IMR-90 (cell line): ENCODE data around the gene PPM1H. TPM values are rescaled to one million over a fixed set of nuclear protein-coding genes. Genes with fewer than 3 reads are reported as not detected.

Experiments
- ATAC-seq: fragments of 200-7000 bp; cut with Tn5 transposase; 2 replicates; pipeline ENCODE4 v1.9.1; 2020; ENCODE audit warnings: low read depth, mild to moderate bottlenecking, moderate library complexity
- BruUV-seq: library from RNA; stranded (reverse); fragments of 400-500 nt; replicated peaks from 2 replicates; lab custom pipeline; 2021; lab: Mats Ljungman, UMichigan
- CTCF ChIA-PET: fragments of 300-600 bp; formaldehyde crosslinking; extraction: SDS; loops from one replicate; lab custom pipeline; 2021; ENCODE audit warnings: antibody characterized with exemption; lab: Yijun Ruan, JAX
- POLR2A ChIA-PET: fragments of 300-600 bp; sonication (Branson Sonifier 250); formaldehyde crosslinking; loops from one replicate; lab custom pipeline; 2022; ENCODE audit warnings: antibody characterized with exemption; ENCODE audit not compliant: unreplicated experiment; lab: Charles Lee
- DNase-seq: peaks from one replicate; pipeline ENCODE4 v3.0.0; 2013
- H2AFZ ChIP-seq: replicated peaks from 2 replicates; pipeline ENCODE3; 2013; ENCODE audit warnings: low read length, mild to moderate bottlenecking; ENCODE audit not compliant: poor library complexity
- H2AK5ac ChIP-seq: 2 replicates; pipeline ENCODE4 v1.6.1; 2013; ENCODE audit warnings: low read depth, low read length, inconsistent platforms
- H2AK9ac ChIP-seq: replicated peaks from 2 replicates; pipeline ENCODE3; 2013; ENCODE audit warnings: mild to moderate bottlenecking, low read depth, low read length, moderate library complexity; ENCODE audit not compliant: poor library complexity
- H2BK120ac ChIP-seq: 2 replicates; pipeline ENCODE4 v1.6.1; 2013; ENCODE audit warnings: low read depth, low read length, inconsistent platforms
- H2BK15ac ChIP-seq: 3 replicates; pipeline ENCODE4 v1.6.1; 2013; ENCODE audit warnings: low read depth, low read length, inconsistent platforms
- H2BK20ac ChIP-seq: 2 replicates; pipeline ENCODE4 v1.6.1; 2013; ENCODE audit warnings: low read depth, mild to moderate bottlenecking, inconsistent platforms, low read length, moderate library complexity
- H2BK5ac ChIP-seq: 2 replicates; pipeline ENCODE4 v1.6.1; 2013; ENCODE audit warnings: mild to moderate bottlenecking, low read depth, low read length, inconsistent platforms; ENCODE audit not compliant: poor library complexity, severe bottlenecking
- H3K14ac ChIP-seq: replicated peaks from 2 replicates; pipeline ENCODE4 v1.6.1; 2013; ENCODE audit warnings: low read depth, low read length, inconsistent platforms
- H3K18ac ChIP-seq: 2 replicates; pipeline ENCODE4 v1.6.1; 2013; ENCODE audit warnings: low read depth, low read length, control low read depth
- H3K23ac ChIP-seq: 2 replicates; pipeline ENCODE4 v1.6.1; 2013; ENCODE audit warnings: low read depth, low read length, inconsistent platforms
- H3K27ac ChIP-seq: 2 replicates; pipeline ENCODE4 v1.5.1; 2013; ENCODE audit warnings: mild to moderate bottlenecking, control low read depth, low read length; ENCODE audit not compliant: insufficient read depth
- H3K27me3 ChIP-seq: 2 replicates; pipeline ENCODE4 v1.6.1; 2013; ENCODE audit warnings: low read length; ENCODE audit not compliant: control insufficient read depth, insufficient read depth
- H3K36me3 ChIP-seq: 2 replicates; pipeline ENCODE4 v1.6.1; 2013; ENCODE audit warnings: low read length, mixed read lengths; ENCODE audit not compliant: control insufficient read depth, insufficient read depth
- H3K4ac ChIP-seq: 2 replicates; pipeline ENCODE4 v1.6.1; 2013; ENCODE audit warnings: low read depth, low read length, inconsistent platforms
- H3K4me1 ChIP-seq: 2 replicates; pipeline ENCODE4 v1.6.1; 2013; ENCODE audit warnings: low read length, mixed read lengths; ENCODE audit not compliant: control insufficient read depth, insufficient read depth
- H3K4me2 ChIP-seq: 2 replicates; pipeline ENCODE4 v1.6.1; 2013; ENCODE audit warnings: low read depth, mild to moderate bottlenecking, control low read depth, low read length, moderate library complexity
- H3K4me3 ChIP-seq: 2 replicates; pipeline ENCODE4 v1.5.1; 2013; ENCODE audit warnings: low read depth, mild to moderate bottlenecking, control low read depth, low read length, moderate library complexity; ENCODE audit not compliant: insufficient read depth
- H3K56ac ChIP-seq: 2 replicates; pipeline ENCODE4 v1.6.1; 2013; ENCODE audit warnings: low read length, inconsistent platforms; ENCODE audit not compliant: insufficient read depth; ENCODE audit errors: extremely low read depth
- H3K79me1 ChIP-seq, 2 experiments: 2 replicates each; pipeline ENCODE4 v1.6.1; 2013; ENCODE audit warnings: low read length in 2 of 2, inconsistent platforms in 1 of 2, low read depth in 1 of 2
- H3K9ac ChIP-seq: 2 replicates; pipeline ENCODE4 v1.6.1; 2013; ENCODE audit warnings: low read depth, low read length, control low read depth
- H3K9me1 ChIP-seq: 2 replicates; pipeline ENCODE4 v1.6.1; 2013; ENCODE audit warnings: low read length, inconsistent platforms; ENCODE audit not compliant: insufficient read depth
- H3K9me3 ChIP-seq: 2 replicates; pipeline ENCODE4 v1.6.1; 2013; ENCODE audit warnings: low read length; ENCODE audit not compliant: control insufficient read depth, insufficient read depth
- H4K20me1 ChIP-seq: 2 replicates; pipeline ENCODE4 v1.6.1; 2013; ENCODE audit warnings: low read length, inconsistent platforms; ENCODE audit not compliant: insufficient read depth
- H4K5ac ChIP-seq: 2 replicates; pipeline ENCODE4 v1.6.1; 2013; ENCODE audit warnings: mild to moderate bottlenecking, low read depth, low read length, control low read depth
- H4K8ac ChIP-seq, 2 experiments: 2 replicates each; pipeline ENCODE4 v1.6.1; 2013; ENCODE audit warnings: low read depth in 2 of 2, low read length in 2 of 2, control low read depth in 1 of 2, inconsistent platforms in 1 of 2
- H4K91ac ChIP-seq: 2 replicates; pipeline ENCODE4 v1.6.1; 2013; ENCODE audit warnings: low read depth, low read length, inconsistent platforms; ENCODE audit not compliant: insufficient read depth
- BHLHE40 ChIP-seq: fragments of 150-350 bp; IDR thresholded peaks from 2 replicates; pipeline ENCODE4 v1.6.1; 2016; ENCODE audit warnings: mild to moderate bottlenecking, low read depth, low read length
- CEBPB ChIP-seq: IDR thresholded peaks from 2 replicates; pipeline ENCODE4 v1.6.1; 2012; ENCODE audit warnings: low read depth, low read length, improper control_type of control experiment
- CHD1 ChIP-seq: IDR thresholded peaks from 2 replicates; pipeline ENCODE4 v1.6.1; 2012; ENCODE audit warnings: low read depth, low read length, improper control_type of control experiment
- CTCF ChIP-seq: conservative IDR thresholded peaks from 2 replicates; pipeline ENCODE4 v1.5.1; 2012; ENCODE audit warnings: mild to moderate bottlenecking, low read depth, low read length, improper control_type of control experiment
- ELK1 ChIP-seq: fragments of 150-350 bp; IDR thresholded peaks from 2 replicates; pipeline ENCODE4 v1.6.1; 2016; ENCODE audit warnings: low read depth, mild to moderate bottlenecking, low read length, moderate library complexity, borderline replicate concordance
- FOS ChIP-seq: fragments of 150-350 bp; IDR thresholded peaks from 2 replicates; pipeline ENCODE4 v1.6.1; 2016; ENCODE audit warnings: low read depth, low read length
- MAFK ChIP-seq: IDR thresholded peaks from 2 replicates; pipeline ENCODE4 v1.6.1; 2012; ENCODE audit warnings: low read depth, low read length, improper control_type of control experiment
- MAZ ChIP-seq: IDR thresholded peaks from 2 replicates; pipeline ENCODE4 v1.6.1; 2012; ENCODE audit warnings: low read depth, mild to moderate bottlenecking, low read length, improper control_type of control experiment, moderate library complexity, borderline replicate concordance
- MXI1 ChIP-seq: IDR thresholded peaks from 2 replicates; pipeline ENCODE4 v1.6.1; 2012; ENCODE audit warnings: low read depth, mild to moderate bottlenecking, low read length, moderate library complexity, borderline replicate concordance
- NFE2L2 ChIP-seq: fragments of 150-350 bp; IDR thresholded peaks from 2 replicates; pipeline ENCODE4 v1.6.1; 2016; ENCODE audit warnings: low read depth, mild to moderate bottlenecking, low read length
- POLR2A ChIP-seq: IDR thresholded peaks from 2 replicates; pipeline ENCODE4 v1.6.1; 2012; ENCODE audit warnings: mild to moderate bottlenecking, low read depth, low read length
- RAD21 ChIP-seq: IDR thresholded peaks from 2 replicates; pipeline ENCODE4 v1.6.1; 2012; ENCODE audit warnings: low read length, improper control_type of control experiment
- RCOR1 ChIP-seq: IDR thresholded peaks from 2 replicates; pipeline ENCODE4 v1.6.1; 2012; ENCODE audit warnings: mild to moderate bottlenecking, low read length, improper control_type of control experiment; ENCODE audit not compliant: insufficient replicate concordance
- RFX5 ChIP-seq: IDR thresholded peaks from 2 replicates; pipeline ENCODE4 v1.8.0; 2012; ENCODE audit warnings: low read depth, mild to moderate bottlenecking, low read length, moderate library complexity
- SMC3 ChIP-seq: fragments of 150-350 bp; IDR thresholded peaks from 2 replicates; pipeline ENCODE4 v1.6.1; 2016; ENCODE audit warnings: low read depth, mild to moderate bottlenecking, antibody characterized with exemption, low read length, moderate library complexity
- USF2 ChIP-seq: fragments of 150-350 bp; IDR thresholded peaks from 2 replicates; pipeline ENCODE4 v1.6.1; 2017; ENCODE audit warnings: mild to moderate bottlenecking, antibody characterized with exemption, low read length, low read depth
- WGBS, 2 experiments: methylation state at CpG; one replicate each; pipeline versions ENCODE4 v1.1.5 to v1.1.7; 2013; ENCODE audit warnings: missing lambda C conversion rate in 2 of 2; ENCODE audit not compliant: insufficient read length in 1 of 2; ENCODE audit errors: extremely low coverage in 2 of 2; 5-methylcytosine and 5-hydroxymethylcytosine counted together
- dilution Hi-C: fragments of 300-500 bp; cut with HindIII; formaldehyde crosslinking; loops from one replicate; pipeline ENCODE4 v1.14.3; 2018; ENCODE audit warnings: low sequenced_read_pairs; ENCODE audit not compliant: unreplicated experiment
- in situ Hi-C: fragments of 300-500 bp; cut with MboI; formaldehyde crosslinking; loops from 3 replicates; pipeline ENCODE4 v1.14.3; 2019; ENCODE audit warnings: low sequenced_read_pairs, inconsistent platforms, mixed read lengths
- intact Hi-C: fragments of 100-400 bp; cut with micrococcal nuclease; formaldehyde crosslinking; loops from 2 replicates; pipeline ENCODE4 v1.10.0; 2022
- polyA plus RNA-seq, 3 experiments: library from polyadenylated mRNA; depleted of rRNA; stranded (reverse); fragments of >200 nt; gene quantifications; 2 replicates each; pipeline ENCODE4 v1.2.3, GENCODE V29; 2012; ENCODE audit warnings: low replicate concordance in 1 of 3
- total RNA-seq: library from RNA; depleted of rRNA; stranded (reverse); fragments of >200 nt; gene quantifications from 2 replicates; pipeline ENCODE4 v1.2.3, GENCODE V29; 2012

The PPM1H gene
- total and polyA plus RNA-seq, 2 of the 4 experiments (the other 2 are of a cell fraction), result 0.14 to 0.18 TPM

DNA sequence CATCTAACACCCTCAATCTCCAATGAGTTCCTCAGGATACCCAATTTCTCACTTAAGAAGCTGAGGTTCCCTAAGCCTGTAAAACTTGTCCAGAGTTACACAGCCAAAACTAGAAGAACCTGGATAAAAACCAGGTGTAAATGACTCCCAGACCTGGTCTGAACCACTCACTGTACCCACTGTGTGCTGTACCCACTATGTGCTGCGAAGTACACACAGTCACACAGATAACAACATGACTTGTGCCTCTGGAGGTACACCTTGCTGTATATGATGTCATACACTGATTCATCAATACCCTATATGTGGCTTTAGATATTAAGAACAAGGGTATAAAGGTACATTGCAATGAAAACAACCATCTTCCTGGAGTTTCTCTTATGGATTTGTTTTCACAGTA lies 66.1 kb downstream of the PPM1H start:
- ChIA-PET CTCF (interaction anchor here (1.1 kb wide), 1 partner anchor 55 kb away, joined by 3 read pairs; no protein-coding TSS in a partner anchor), POLR2A (no interaction called here)
- Histone ChIP-seq H3K36me3 (no peaks in the 10 kb centered on the region), H3K27ac (no peak overlapping the region), H2BK20ac (peak overlapping the region; percentile 21; the same call in 1 of the 2 replicates), H3K23ac (no peak overlapping the region), H2AFZ (no peak overlapping the region), H4K8ac (no peak overlapping the region), H3K27me3 (peaks cover 3% of the 10 kb centered on the region), H2BK120ac (no peak overlapping the region), H3K4me2 (no peak overlapping the region), H2BK15ac (no peak overlapping the region), H2BK5ac (no peak overlapping the region), H2AK9ac (no peak overlapping the region), H3K4me3 (no peak overlapping the region), H3K9me1 (peaks cover 15% of the 10 kb centered on the region), H3K9me3 (no peaks in the 10 kb centered on the region), H3K56ac (no peak overlapping the region), H3K4me1 (peaks cover 9% of the 10 kb centered on the region), H3K9ac (no peak overlapping the region), H3K14ac (no peak overlapping the region), H3K18ac (no peak overlapping the region), H3K4ac (no peak overlapping the region), H4K5ac (no peak overlapping the region), H4K20me1 (no peaks in the 10 kb centered on the region), H4K91ac (no peak overlapping the region), H3K79me1 (0 out of 4 replicates have a peak, but pooled peaks cover 0 to 2% of the 10 kb centered on the region in 2 experiments), H2AK5ac (no peak overlapping the region; the same call in 1 of the 2 replicates)
- dilution Hi-C loops, result no loop called here
- ATAC-seq, result no peak
- TF ChIP-seq USF2, result no peak
- no peak for TF ChIP-seq FOS
- TF ChIP-seq RAD21, result no peak
- TF ChIP-seq ELK1, result no peak
- no peak for TF ChIP-seq CHD1
- TF ChIP-seq CTCF, result no peak
- TF ChIP-seq MAZ, result no peak
- no peak for TF ChIP-seq NFE2L2
- TF ChIP-seq RFX5, result no peak
- TF ChIP-seq BHLHE40, result no peak
- no peak for TF ChIP-seq CEBPB
- no peak for TF ChIP-seq RCOR1
- TF ChIP-seq SMC3, result no peak
- TF ChIP-seq MAFK, result no peak
- no peak for TF ChIP-seq MXI1
- TF ChIP-seq POLR2A, result no peak
- DNase-seq, result no peak
- in situ Hi-C loops, result no loop called here
- intact Hi-C loops, result no loop called here
- no TSS peak for BruUV-seq
- WGBS, 2 experiments, result no CpG with 5 or more reads among the region's 1 CpG
